Measurements from ENCODE around the gene CPXM2. TPM values are rescaled to one million over a fixed set of nuclear protein-coding genes. Genes with fewer than 3 reads are reported as not detected.

Gene CPXM2
- total and polyA plus RNA-seq, 2 donors, result 5.8 to 6.9 TPM

DNA sequence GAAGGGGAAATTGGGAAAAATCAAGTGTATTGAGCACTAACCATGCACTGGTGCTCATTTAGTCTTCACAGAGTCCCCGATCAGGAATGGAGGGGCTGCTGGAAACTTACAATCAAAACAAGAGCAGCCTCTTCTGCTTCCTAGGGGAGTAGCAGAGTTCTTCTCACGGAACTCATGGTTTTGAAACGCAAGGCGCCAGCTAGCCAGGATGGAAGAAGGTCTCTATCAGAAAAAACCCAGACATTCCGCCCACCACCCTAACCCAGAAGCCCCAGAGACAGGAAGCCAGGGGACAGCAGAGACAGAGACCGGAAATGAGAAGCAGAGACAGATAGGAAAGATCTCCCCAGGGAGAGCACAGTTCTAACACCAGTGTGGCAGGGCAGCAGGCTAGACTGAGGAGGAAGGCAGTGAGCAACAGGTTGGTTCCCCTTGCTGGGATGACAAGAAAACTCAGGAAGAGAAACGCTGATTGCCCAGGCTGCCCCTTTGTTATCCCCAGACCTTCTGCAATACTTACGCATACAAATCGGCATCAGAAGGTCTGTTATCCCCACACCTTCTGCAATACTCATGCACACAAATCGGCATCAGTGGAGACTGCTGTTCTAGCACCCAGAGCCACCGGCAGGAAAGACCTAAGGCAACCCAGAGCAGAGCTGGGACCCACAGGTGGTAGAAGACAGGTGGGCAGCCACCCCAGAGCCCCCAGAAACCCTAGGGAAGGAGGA, 99.2 kb downstream of the CPXM2 start:
- Histone ChIP-seq H3K27ac (ENCODE audit: low read depth in 1 of 2, low read length in 1 of 2) (no peak overlapping the region), H3K4me3 (ENCODE audit: low read length in 2 of 2) (no peak overlapping the region), H3K27me3 (ENCODE audit: control insufficient read depth in 2 of 2, insufficient read depth in 1 of 2, low read length in 1 of 2) (no peaks in the 10 kb centered on the region), H3K9me3 (ENCODE audit: control insufficient read depth in 2 of 2, insufficient read depth in 1 of 2, low read length in 1 of 2) (no peaks in the 10 kb centered on the region), H3K36me3 (ENCODE audit: control insufficient read depth in 2 of 2, insufficient read depth in 2 of 2, low read length in 1 of 2) (no peaks in the 10 kb centered on the region), H3K4me1 (ENCODE audit: control insufficient read depth in 2 of 2, insufficient read depth in 2 of 2, low read length in 2 of 2) (no peaks in the 10 kb centered on the region)
- WGBS, result 75% methylated on average over 11 of the region's 11 CpGs
- DNase-seq (ENCODE audit: low read depth in 6 of 9, low spot score in 9 of 9), result no peak

DNA sequence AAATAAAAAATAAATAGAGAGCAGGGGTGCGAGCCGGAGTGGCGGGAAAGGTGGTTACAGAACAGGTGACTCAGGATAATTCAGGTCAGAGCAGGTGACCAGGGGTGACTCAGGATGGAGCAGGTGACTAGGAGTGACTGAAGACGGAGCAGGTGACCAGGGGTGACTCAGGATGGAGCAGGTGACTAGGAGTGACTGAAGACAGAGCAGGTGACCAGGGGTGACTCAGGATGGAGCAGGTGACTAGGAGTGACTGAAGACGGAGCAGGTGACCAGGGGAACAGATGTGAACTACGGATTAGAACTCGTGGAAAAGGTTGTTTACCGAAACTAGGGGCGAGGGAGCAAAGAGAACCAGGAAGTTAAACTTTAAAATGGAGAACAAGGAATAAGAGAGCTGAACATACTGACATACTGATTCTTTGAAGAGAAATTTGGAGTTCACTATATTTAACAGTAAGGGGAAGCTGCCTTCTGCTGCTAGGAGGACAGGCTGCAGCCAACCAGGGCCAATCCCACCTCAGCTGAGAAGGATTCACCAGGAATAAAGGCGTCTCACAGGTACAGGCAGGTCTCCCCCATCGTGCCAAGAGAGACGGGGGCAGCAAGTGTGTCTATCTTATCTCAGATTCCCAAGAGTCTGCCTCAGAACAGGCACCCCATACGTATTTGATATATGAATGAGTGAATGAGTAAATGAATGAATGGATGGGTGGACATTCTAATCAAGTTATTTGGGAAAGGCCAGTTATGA, 101.3 kb downstream of the CPXM2 start:
- Histone ChIP-seq H3K4me3 (ENCODE audit: low read length in 2 of 2) (no peak overlapping the region), H3K4me1 (ENCODE audit: control insufficient read depth in 2 of 2, insufficient read depth in 2 of 2, low read length in 2 of 2) (no peaks in the 10 kb centered on the region), H3K27me3 (ENCODE audit: control insufficient read depth in 2 of 2, insufficient read depth in 1 of 2, low read length in 1 of 2) (no peaks in the 10 kb centered on the region), H3K36me3 (ENCODE audit: control insufficient read depth in 2 of 2, insufficient read depth in 2 of 2, low read length in 1 of 2) (no peaks in the 10 kb centered on the region), H3K27ac (ENCODE audit: low read depth in 1 of 2, low read length in 1 of 2) (no peak overlapping the region), H3K9me3 (ENCODE audit: control insufficient read depth in 2 of 2, insufficient read depth in 1 of 2, low read length in 1 of 2) (no peaks in the 10 kb centered on the region)
- 93% methylated on average over 13 of the region's 13 CpGs for WGBS
- no peak for DNase-seq (ENCODE audit: low read depth in 6 of 9, low spot score in 9 of 9)

DNA sequence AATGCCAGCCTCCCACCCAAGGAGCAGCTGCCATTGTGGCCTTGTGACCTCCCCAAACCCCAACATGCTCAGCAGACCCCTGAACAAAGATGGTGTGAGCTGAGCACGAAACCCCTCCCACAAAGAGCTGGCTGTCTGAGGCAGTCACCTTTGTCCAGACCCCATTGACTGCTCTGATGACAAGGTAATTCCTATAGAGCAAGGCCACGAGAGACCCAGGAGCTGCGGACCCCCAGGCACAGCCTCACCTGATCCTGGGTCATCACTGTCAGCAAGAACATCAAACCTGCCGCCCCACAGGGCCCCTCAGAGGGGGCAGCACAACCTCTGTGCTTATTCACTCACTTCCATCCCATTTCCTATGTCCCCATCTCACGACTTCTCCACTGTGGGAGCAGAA, 102.6 kb downstream of the CPXM2 start:
- no peaks in the 10 kb centered on the region for H3K36me3 ChIP-seq (ENCODE audit: control insufficient read depth in 2 of 2, insufficient read depth in 2 of 2, low read length in 1 of 2)
- no peak overlapping the region for H3K4me3 ChIP-seq (ENCODE audit: low read length in 2 of 2)
- H3K27me3 ChIP-seq (ENCODE audit: control insufficient read depth in 2 of 2, insufficient read depth in 1 of 2, low read length in 1 of 2), result no peaks in the 10 kb centered on the region
- 83% methylated on average over 5 of the region's 5 CpGs for WGBS
- no peak overlapping the region for H3K27ac ChIP-seq (ENCODE audit: low read depth in 1 of 2, low read length in 1 of 2)
- no peaks in the 10 kb centered on the region for H3K9me3 ChIP-seq (ENCODE audit: control insufficient read depth in 2 of 2, insufficient read depth in 1 of 2, low read length in 1 of 2)
- no peaks in the 10 kb centered on the region for H3K4me1 ChIP-seq (ENCODE audit: control insufficient read depth in 2 of 2, insufficient read depth in 2 of 2, low read length in 2 of 2)
- no peak for DNase-seq (ENCODE audit: low read depth in 6 of 9, low spot score in 9 of 9)

DNA sequence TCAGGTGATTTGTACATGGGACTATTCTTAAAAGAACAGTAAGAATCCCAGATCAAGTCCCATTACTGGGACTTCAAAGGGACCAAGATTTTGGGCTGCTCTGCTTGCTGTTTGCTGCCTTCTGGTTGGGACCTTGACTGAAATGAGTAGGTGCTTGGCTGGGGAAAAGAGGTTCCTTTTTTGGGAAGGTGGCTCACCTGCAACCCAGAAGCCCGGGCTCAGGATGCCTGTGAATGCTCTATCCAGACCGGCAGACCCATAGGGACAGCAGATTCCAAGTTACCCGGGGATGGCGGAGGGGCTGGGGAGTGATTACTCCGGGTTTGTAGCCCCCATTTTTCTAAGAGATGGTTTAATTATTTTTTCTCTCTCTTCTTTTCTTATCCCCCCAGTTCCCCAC, 104.0 kb downstream of the CPXM2 start:
- Histone ChIP-seq H3K27me3 (ENCODE audit: control insufficient read depth in 2 of 2, insufficient read depth in 1 of 2, low read length in 1 of 2) (no peaks in the 10 kb centered on the region), H3K4me3 (ENCODE audit: low read length in 2 of 2) (no peak overlapping the region), H3K4me1 (ENCODE audit: control insufficient read depth in 2 of 2, insufficient read depth in 2 of 2, low read length in 2 of 2) (no peaks in the 10 kb centered on the region), H3K27ac (ENCODE audit: low read depth in 1 of 2, low read length in 1 of 2) (no peak overlapping the region), H3K36me3 (ENCODE audit: control insufficient read depth in 2 of 2, insufficient read depth in 2 of 2, low read length in 1 of 2) (no peaks in the 10 kb centered on the region), H3K9me3 (ENCODE audit: control insufficient read depth in 2 of 2, insufficient read depth in 1 of 2, low read length in 1 of 2) (no peaks in the 10 kb centered on the region)
- no peak for DNase-seq (ENCODE audit: low read depth in 6 of 9, low spot score in 9 of 9)
- 91% methylated on average over 5 of the region's 5 CpGs for WGBS

DNA sequence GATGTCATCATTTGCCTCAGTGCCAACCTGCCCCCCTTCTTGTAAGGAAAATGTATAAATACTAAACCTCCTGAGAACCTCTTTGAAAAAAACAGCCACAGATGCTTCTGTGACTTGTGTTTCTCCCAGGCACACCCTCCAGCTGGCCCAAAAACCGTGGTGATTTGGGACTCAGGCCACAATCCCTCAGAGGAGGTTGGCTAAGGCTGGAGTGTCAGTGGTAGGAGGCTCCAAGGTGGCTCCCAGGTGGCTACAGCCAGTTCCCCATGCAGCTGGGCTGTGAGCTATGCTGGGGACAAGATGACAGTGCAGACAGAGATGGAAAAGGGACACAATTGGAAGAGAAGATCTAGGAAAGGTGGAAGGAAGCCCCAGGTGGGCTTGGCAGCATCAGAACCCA, 104.7 kb downstream of the CPXM2 start:
- H3K27me3 ChIP-seq (ENCODE audit: control insufficient read depth in 2 of 2, insufficient read depth in 1 of 2, low read length in 1 of 2), result no peaks in the 10 kb centered on the region
- no peaks in the 10 kb centered on the region for H3K9me3 ChIP-seq (ENCODE audit: control insufficient read depth in 2 of 2, insufficient read depth in 1 of 2, low read length in 1 of 2)
- no peak overlapping the region for H3K27ac ChIP-seq (ENCODE audit: low read depth in 1 of 2, low read length in 1 of 2)
- H3K4me1 ChIP-seq (ENCODE audit: control insufficient read depth in 2 of 2, insufficient read depth in 2 of 2, low read length in 2 of 2), result no peaks in the 10 kb centered on the region
- 18% methylated on average over 1 of the region's 1 CpG for WGBS
- no peak for DNase-seq (ENCODE audit: low read depth in 6 of 9, low spot score in 9 of 9)
- H3K4me3 ChIP-seq (ENCODE audit: low read length in 2 of 2), result no peak overlapping the region
- no peaks in the 10 kb centered on the region for H3K36me3 ChIP-seq (ENCODE audit: control insufficient read depth in 2 of 2, insufficient read depth in 2 of 2, low read length in 1 of 2)

DNA sequence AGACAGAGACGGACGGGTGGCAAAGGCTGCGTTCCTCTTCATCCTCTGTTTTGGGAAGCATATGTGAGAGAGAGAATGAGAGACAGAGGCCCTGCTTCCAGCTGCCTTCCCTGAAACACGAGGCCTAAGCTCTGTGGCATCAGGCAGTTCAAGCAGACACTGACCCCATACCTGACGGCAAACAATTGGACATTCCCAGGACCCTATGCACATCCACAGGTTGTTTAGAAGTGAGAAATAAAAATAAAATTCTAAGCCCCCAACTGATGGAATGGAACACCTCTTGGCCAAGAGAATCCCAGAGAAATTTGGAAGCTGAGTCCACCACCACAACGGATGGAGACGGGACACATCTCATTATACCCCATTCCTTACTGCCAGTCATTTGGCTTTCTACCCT, 105.3 kb downstream of the CPXM2 start:
- DNase-seq (ENCODE audit: low read depth in 6 of 9, low spot score in 9 of 9), result no peak
- Histone ChIP-seq H3K27me3 (ENCODE audit: control insufficient read depth in 2 of 2, insufficient read depth in 1 of 2, low read length in 1 of 2) (peaks cover 0 to 2% of the 10 kb centered on the region in 2 donors), H3K4me3 (ENCODE audit: low read length in 2 of 2) (no peak overlapping the region), H3K27ac (ENCODE audit: low read depth in 1 of 2, low read length in 1 of 2) (no peak overlapping the region), H3K4me1 (ENCODE audit: control insufficient read depth in 2 of 2, insufficient read depth in 2 of 2, low read length in 2 of 2) (no peaks in the 10 kb centered on the region), H3K36me3 (ENCODE audit: control insufficient read depth in 2 of 2, insufficient read depth in 2 of 2, low read length in 1 of 2) (no peaks in the 10 kb centered on the region), H3K9me3 (ENCODE audit: control insufficient read depth in 2 of 2, insufficient read depth in 1 of 2, low read length in 1 of 2) (no peaks in the 10 kb centered on the region)
- 91% methylated on average over 7 of the region's 7 CpGs for WGBS

DNA sequence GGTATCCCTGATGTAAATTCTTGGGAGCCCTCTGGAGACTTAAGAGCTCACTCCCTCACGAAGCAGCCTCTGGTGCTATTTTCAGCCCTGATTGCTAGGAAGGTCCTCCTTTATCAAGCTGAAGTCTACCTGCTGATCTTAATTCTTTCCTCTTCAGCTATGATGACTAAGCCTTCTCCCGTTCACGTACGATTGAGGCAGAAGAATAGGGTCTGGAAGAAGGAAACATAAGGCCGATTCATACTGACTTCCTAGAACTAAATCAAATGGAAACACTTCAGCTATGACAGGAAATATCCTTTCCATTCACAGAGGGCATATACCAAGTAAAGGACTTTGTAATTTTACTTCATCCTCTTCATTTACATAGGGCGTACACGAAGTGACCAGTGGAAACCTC, 107.0 kb downstream of the CPXM2 start:
- Histone ChIP-seq H3K36me3 (ENCODE audit: control insufficient read depth in 2 of 2, insufficient read depth in 2 of 2, low read length in 1 of 2) (no peaks in the 10 kb centered on the region), H3K27me3 (ENCODE audit: control insufficient read depth in 2 of 2, insufficient read depth in 1 of 2, low read length in 1 of 2) (peaks cover 0 to 4% of the 10 kb centered on the region in 2 donors), H3K4me1 (ENCODE audit: control insufficient read depth in 2 of 2, insufficient read depth in 2 of 2, low read length in 2 of 2) (no peaks in the 10 kb centered on the region), H3K9me3 (ENCODE audit: control insufficient read depth in 2 of 2, insufficient read depth in 1 of 2, low read length in 1 of 2) (no peaks in the 10 kb centered on the region), H3K27ac (ENCODE audit: low read depth in 1 of 2, low read length in 1 of 2) (no peak overlapping the region), H3K4me3 (ENCODE audit: low read length in 2 of 2) (no peak overlapping the region)
- 42% methylated on average over 7 of the region's 7 CpGs for WGBS
- no peak for DNase-seq (ENCODE audit: low read depth in 6 of 9, low spot score in 9 of 9)

DNA sequence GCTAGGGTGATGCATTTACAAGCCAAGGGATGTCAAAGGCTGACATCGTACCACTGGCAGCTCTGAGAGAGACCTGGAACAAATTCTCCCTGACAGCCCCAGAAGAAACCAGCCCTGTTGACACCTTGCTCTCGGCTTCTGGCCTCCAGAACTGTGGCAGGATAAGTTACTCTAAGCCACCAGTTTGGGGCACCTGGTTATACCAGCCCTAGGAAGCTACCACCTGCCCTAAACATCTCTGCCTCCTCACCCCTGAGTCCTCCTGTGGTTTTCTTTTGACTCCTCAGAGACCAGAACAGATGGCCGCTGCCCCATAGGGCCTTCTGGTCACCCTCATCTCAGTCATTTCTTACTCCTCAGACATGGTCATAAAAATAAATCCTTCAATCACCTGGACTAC, 107.4 kb downstream of the CPXM2 start:
- Histone ChIP-seq H3K4me1 (ENCODE audit: control insufficient read depth in 2 of 2, insufficient read depth in 2 of 2, low read length in 2 of 2) (no peaks in the 10 kb centered on the region), H3K4me3 (ENCODE audit: low read length in 2 of 2) (no peak overlapping the region), H3K36me3 (ENCODE audit: control insufficient read depth in 2 of 2, insufficient read depth in 2 of 2, low read length in 1 of 2) (no peaks in the 10 kb centered on the region), H3K9me3 (ENCODE audit: control insufficient read depth in 2 of 2, insufficient read depth in 1 of 2, low read length in 1 of 2) (no peaks in the 10 kb centered on the region), H3K27ac (ENCODE audit: low read depth in 1 of 2, low read length in 1 of 2) (no peak overlapping the region), H3K27me3 (ENCODE audit: control insufficient read depth in 2 of 2, insufficient read depth in 1 of 2, low read length in 1 of 2) (peaks cover 0 to 4% of the 10 kb centered on the region in 2 donors)
- no peak for DNase-seq (ENCODE audit: low read depth in 6 of 9, low spot score in 9 of 9)
- 92% methylated on average over 3 of the region's 3 CpGs for WGBS

DNA sequence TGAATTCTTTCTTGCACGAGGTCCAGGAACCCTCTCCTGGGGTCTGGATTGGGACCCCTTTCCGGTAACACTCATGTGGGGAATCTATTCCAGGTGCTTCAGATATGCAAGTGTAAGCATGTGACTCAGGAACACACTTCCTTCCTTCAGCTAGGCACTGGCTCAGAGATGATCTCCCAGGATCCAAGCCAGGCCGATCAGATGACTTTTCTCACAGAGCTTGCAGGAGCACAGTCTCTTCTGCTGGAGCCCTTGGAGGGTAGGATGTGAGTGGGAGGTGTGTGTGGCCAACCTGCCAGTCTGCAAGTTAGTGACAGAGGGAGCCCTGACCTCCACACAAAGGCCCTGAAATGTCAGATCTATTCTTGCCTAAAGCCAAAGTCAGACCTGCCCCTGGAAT, 108.3 kb downstream of the CPXM2 start:
- Histone ChIP-seq H3K9me3 (ENCODE audit: control insufficient read depth in 2 of 2, insufficient read depth in 1 of 2, low read length in 1 of 2) (no peaks in the 10 kb centered on the region), H3K4me3 (ENCODE audit: low read length in 2 of 2) (no peak overlapping the region), H3K36me3 (ENCODE audit: control insufficient read depth in 2 of 2, insufficient read depth in 2 of 2, low read length in 1 of 2) (no peaks in the 10 kb centered on the region), H3K27me3 (ENCODE audit: control insufficient read depth in 2 of 2, insufficient read depth in 1 of 2, low read length in 1 of 2) (peaks cover 0 to 5% of the 10 kb centered on the region in 2 donors), H3K4me1 (ENCODE audit: control insufficient read depth in 2 of 2, insufficient read depth in 2 of 2, low read length in 2 of 2) (no peaks in the 10 kb centered on the region), H3K27ac (ENCODE audit: low read depth in 1 of 2, low read length in 1 of 2) (no peak overlapping the region)
- no peak for DNase-seq (ENCODE audit: low read depth in 6 of 9, low spot score in 9 of 9)
- 75% methylated on average over 3 of the region's 3 CpGs for WGBS
